ENCODE data around the gene PI4K2B. TPM values are rescaled to one million over a fixed set of nuclear protein-coding genes. Genes with fewer than 3 reads are reported as not detected.
"Not testable (repeated sequence)": the region's sequence is repeated elsewhere in the genome, so short reads cannot be mapped to it uniquely, and the experiment has no call there.

PI4K2B gene
- total RNA-seq, 1 donor from 2014 or later: 6.5 TPM

DNA sequence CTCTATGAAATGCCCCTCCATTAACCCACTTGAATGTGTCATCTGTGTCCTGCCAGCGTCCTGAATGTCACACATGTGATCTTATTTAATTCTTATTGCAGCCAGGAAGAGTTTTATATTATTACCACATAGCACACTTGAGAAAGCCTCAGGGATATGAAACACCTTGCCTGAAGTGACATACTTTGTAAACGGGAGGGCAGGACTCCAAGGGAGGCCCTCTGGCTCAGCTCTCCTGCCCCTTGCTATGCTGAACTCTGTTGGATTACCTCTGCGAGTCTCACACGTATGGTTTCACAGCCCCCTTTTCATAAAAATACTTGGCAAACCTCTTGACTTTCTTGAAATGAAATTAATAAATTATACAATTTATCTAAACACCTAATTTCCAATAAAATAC, 67.6 kb downstream of the PI4K2B start:
- no peak for FAIRE-seq
- no peak for DNase-seq (ENCODE audit: low spot score in 2 of 2)

DNA sequence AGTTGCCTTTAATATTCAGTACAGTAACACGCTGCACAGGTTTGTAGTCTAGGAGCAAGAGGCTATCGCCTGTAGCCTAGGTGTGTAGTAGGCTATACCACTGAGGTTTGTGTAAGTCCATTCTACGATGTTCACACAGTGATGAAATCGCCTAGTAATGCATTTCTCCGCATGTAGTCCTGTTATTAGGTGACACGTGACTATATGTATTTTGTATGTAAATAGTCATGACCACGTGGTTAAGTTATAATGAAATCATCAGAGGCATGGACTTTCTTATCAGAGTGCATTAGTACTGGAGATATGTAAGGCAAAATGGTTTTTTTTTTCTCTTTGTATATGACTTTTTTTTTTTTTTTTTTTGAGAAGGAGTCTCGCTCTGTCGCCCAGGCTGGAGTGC, 68.8 kb downstream of the PI4K2B start:
- DNase-seq (ENCODE audit: low spot score in 2 of 2): no peak
- FAIRE-seq: no peak

DNA sequence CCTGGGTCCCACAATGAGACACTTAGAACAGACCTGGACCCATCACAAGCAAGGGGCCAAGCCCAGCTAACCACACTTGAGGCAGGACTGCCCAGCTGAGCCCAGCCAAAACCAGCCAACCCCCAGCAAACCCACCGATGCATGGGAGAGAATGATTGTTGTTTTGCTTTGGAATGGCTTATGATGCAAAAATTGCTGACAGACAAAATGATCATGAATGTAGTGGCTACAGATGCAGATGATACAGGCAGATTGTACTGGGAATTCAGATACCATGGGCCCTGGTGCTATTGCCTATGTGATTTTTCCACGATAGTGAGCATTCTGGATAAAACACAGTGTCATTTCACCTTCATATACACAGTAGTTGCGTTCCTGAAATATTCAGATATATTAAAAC, 69.7 kb downstream of the PI4K2B start:
- FAIRE-seq (no peak), DNase-seq (ENCODE audit: low spot score in 2 of 2) (no peak)

DNA sequence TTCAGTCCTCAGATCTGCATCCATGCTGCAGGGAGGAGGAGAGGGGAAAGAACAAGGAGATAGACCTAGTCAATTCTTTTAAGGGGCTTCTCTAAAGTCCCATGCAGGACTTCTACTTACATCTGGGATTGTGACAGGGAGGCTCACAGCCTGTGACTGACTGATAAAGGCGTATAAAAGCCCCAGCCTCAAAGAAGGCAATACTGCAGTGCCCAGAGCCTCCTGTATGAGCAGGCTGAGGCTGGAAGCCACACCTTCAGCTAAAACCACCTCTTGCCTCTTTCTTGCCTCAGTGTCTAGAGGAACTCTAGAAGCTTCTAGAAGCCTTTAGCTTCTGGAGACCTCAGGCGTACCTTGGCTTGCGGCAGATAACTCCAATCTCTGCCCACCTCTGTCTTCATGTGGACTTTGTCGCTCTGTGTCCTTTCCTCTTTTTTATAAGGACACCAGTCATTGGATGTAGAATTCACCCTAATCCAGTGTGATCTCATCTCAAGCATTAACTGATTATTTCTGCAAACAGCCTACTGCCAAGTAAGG, 72.8 kb downstream of the PI4K2B start:
- no peak for DNase-seq (ENCODE audit: low spot score in 2 of 2)
- FAIRE-seq: no peak

DNA sequence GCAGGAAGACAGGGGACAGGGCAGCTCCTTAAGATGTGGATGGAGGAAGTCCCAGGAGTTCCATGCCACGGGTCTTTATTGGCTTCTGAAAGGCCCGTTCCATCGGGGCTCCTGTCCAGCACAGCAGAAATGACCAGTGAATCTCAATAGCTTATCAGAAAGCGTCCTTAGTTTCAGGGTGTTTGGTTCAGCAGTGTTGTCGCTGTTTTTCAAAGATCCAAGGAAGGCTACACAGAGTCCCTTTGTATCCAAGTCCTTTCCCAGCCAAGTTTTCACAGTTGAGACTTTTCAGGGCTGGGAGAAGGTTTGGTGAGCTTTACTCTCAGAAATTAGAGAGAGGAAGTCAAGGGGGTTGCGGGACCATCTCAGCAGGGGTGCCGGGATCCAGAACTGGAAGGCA, 73.8 kb downstream of the PI4K2B start:
- FAIRE-seq (no peak), DNase-seq (ENCODE audit: low spot score in 2 of 2) (no peak)

DNA sequence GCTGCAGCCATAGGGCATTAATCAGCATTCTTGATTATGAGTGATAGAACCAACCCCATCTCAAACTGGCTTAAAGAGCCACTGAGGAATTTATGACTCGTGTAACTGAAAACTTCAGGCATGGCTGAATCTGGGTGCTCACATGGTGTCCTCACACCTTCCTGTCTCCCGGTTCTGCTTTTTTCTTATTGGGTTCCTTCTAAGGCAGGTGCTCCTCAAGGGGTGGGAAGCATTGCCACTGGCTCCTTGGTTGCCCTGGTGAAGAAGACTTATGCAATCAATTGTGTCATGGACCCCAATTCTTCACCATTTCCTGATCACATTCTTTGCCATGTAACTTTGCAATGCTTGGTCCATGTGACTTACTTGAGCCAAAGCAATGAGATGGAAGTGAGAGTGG, 74.5 kb downstream of the PI4K2B start:
- no peak for DNase-seq (ENCODE audit: low spot score in 2 of 2)
- FAIRE-seq: no peak

DNA sequence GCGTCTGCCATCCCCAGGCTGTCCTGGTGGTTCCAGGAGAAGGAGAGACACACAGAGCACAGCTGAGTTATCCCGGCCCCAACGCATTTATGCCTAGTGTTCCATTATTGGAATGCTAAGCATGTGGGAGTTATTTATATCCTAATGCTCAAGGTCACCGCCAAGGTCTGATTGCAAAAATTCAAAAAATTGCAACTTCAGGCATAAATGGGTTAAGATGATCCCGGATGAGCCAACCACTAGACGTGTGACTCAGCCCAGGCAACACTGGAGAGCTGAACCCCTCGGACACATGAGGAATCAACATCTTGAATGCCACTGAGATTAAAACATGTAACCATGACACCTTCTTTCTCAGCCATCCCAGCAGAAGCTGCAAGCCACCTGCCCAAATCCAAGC, 74.9 kb downstream of the PI4K2B start:
- FAIRE-seq: no peak
- no peak for DNase-seq (ENCODE audit: low spot score in 2 of 2)

DNA sequence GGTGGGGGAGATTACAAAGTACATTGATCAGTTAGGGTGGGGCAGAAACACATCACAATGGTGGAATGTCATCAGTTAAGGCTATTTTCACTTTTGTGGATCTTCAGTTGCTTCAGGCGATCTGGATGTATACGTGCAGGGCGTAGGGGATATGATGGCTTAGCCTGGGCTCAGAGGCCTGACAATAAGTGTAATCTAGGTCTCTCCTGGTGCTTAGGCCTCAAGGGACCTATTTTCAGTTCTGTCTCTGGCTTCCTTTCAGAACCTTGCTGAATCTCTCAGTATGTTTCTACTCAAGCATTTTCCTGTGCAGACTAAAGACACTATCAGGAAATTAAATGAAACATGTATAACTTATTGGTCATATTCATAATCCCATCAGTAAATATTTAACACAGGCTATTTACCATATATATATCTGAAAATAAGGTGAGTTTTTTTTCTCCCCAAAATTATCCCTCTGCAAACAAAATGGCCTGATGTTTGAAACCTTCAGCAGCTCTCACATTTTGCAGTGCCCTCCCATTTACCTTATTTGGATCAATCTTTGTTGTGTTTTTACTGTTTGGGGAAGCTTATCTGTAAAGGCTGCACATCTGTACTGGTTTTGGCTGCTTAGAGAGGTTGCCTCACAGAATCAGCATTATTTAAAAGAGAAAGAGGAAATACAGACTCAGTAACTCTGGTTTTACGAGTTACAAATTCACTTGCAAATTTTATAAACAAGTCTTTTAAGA, 76.4 kb downstream of the PI4K2B start:
- no peak for FAIRE-seq
- DNase-seq (ENCODE audit: low spot score in 2 of 2): no peak

DNA sequence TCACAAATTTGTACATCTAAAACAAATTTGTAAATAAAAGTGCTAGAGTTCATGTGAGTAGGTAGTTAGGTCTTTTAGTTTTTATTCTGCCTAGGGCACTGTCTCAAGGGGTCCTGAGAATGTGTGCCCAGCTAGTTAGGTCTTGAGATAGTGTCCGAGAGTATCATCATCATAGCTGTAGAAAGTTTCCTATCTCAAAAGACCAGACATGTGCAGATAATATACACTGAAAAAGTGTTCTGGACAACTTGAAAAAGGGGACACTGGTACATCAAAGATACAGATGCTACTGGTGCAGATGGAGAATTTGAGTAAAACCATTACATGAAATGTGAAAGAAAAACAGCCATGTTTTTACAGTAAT, 77.0 kb downstream of the PI4K2B start:
- FAIRE-seq (no peak), DNase-seq (ENCODE audit: low spot score in 2 of 2) (no peak)

DNA sequence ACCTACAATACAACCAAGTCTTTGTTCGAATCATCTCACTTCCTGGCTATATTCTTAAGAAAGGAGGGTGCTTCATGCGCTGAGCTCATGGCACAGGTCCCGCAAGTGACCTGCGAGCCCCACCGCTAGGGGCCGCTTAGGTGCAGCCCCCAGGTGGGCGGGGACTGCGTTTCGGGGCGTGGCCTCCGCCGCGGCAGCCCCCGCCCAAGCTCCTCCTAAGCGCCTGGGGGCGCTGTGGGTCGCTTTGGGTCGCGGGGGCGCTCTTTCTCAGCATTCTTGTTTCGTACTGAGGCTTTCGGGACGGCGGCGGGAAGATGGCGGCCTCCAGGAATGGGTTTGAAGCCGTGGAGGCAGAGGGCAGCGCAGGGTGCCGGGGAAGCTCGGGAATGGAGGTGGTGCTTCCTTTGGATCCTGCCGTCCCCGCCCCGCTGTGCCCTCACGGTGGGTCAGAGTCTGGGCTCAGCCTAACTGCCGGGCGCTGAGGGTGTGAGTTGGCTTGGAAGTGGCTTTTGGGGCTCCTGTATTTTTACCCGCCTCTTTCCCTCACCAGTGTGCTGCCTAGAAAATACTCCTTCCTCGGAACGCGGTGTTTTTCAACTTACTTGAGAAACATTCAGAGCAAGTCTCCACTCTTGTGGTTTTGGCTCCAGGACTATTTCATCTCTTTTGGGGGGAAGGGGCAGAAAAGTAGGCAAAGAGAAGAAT, 78.8 kb downstream of the PI4K2B start, which contains the start of gene ZCCHC4:
ZCCHC4 (plus strand) TSS at position 279 of the 705 bp plus-strand sequence; CDS start at position 315, 36 bp downstream.
- FAIRE-seq: no peak
- peak; percentile 70 to 83 for DNase-seq (ENCODE audit: low spot score in 2 of 2)

DNA sequence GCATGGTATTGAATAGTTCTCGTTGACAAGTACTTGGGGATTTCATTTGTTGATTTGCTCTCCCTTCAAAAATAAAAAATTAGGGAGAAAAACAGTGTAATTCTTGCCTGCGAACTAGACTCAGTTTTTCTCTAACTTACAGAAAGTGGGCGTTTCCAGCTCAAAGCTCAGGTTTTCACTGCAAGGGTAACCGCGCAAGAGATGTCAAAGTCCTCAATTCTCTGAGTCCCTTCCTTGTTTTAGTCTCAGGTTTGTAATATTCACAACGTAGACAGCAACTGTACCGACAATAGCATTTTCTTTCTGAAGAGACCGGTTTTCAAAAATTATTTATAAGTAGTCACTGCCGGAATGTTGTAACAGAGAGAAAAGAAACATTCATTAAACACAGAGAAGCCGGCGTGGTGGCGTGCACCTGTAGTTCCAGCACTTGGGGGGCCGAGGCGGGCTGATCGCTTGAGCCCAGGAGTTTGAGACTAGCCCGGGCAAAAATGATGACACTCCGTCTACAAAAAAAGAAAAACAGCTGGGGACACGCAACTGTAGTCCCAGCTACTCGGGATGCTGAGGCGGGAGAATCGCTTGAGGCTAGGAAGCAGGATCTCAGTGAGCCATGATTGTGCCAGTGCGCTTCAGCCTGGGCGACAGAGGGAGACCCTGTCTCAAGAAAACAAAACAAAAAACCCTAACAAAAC, 79.5 kb downstream of the PI4K2B start:
- DNase-seq (ENCODE audit: low spot score in 2 of 2): no peak
- no peak for FAIRE-seq

DNA sequence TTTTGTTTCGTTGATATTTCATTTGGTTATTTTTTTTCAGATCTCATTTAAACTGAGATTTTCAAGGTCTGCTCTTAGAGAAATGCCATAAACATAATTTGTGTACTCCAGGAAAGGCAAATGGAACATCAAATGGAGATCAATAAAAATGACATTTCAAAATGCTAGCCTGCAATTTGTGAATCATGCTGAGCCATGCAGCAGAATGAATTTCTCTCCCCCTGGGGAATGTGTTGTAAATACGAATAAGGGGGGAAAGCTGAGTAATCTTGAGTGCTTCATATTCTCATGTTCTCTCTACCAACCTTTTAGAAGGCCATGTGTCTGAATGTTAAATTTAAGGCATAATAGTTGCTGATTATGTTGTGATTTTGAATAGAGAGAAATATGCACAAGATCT, 86.5 kb downstream of the PI4K2B start:
- DNase-seq (ENCODE audit: low spot score in 2 of 2): no peak
- no peak for FAIRE-seq

DNA sequence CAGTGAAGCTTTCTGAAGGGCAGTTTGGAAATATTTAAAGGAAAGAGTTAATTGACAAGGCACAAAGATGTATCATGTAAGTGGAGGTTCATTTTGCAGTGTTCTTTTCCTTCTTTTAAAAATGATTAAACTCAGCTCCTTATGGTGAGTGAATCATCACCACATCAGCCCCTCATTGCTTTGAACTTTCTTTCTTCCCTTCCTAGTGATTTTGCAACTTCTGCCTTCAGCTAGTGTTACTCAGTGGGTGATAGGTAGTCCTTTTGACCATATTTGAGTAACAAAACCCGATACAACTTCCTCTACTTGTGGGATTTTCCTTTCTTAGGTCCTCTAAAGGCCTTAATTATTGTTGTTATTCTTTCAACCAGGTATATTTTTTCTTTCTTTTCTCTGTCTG, 86.9 kb downstream of the PI4K2B start:
- FAIRE-seq (no peak), DNase-seq (ENCODE audit: low spot score in 2 of 2) (no peak)

DNA sequence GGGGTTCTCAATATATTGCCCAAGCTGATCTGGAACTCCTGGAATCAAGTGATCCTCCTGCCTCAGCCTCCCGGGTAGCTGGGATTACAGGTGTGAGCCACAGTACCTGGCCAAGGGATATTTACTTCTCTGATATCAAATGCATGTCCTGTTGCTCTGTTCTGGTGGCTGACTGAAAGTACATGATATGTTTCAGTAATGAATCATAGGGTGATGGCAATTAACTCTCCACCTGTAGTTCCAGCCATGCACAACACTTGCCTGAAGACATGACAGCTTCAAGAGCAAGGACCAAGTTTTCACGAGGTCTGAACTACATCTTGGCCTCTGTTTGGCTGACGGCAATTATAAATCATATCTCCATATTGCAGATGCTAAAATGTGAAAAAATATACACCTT, 87.9 kb downstream of the PI4K2B start:
- no peak for DNase-seq (ENCODE audit: low spot score in 2 of 2)
- no peak for FAIRE-seq

DNA sequence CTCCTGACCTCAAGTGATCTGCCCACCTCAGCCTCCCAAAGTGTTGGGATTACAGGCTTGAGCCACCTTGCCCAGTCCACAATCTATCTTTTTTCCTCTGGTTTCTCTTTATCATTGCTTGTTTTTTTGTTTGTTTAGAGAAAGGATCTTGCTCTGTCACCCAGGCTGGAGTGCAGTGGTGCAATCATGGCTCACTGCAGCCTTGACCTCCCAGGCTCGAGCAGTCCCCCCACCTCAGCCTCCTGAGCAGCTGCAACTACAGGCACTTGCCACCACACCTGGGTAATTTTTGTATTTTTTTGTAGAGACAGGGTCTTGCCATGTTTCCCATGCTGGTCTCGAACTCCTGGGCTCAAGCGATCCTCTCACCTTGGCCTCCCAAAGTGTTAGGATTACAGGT, 94.6 kb downstream of the PI4K2B start:
- not testable (repeated sequence) for DNase-seq (ENCODE audit: low spot score in 2 of 2); FAIRE-seq

Small RNAs within 50 kb of the gene (small RNA-seq; reads per million reads assigned to genes)
- gene RF00004: not detected

Other genes with a start within 250 kb of the PI4K2B start
- gene LGI2, start 203.1 kb upstream of the PI4K2B start, total RNA-seq: 2.0 TPM
- 13.0 TPM for gene SEPSECS, start 73.6 kb upstream of the PI4K2B start, total RNA-seq
- 11.4 TPM for gene ZCCHC4, start 78.7 kb downstream of the PI4K2B start, total RNA-seq
- 34.2 TPM for gene ANAPC4, start 143.2 kb downstream of the PI4K2B start, total RNA-seq